Measurements from ENCODE around the gene SPEF1.

The SPEF1 gene

GRCh38 chr20:3813848-3814581 is 32.8 kb upstream of the SPEF1 start:
- TF ChIP-seq ZFX (IDR thresholded peaks at IDR 0.05): no peak
- no peak for TF ChIP-seq CTCF (conservative IDR thresholded peaks at IDR 0.05)
- H3K27ac ChIP-seq: peak overlapping the region; percentile 79; the same call in 1 of the 2 replicates

- peak overlapping the region; percentile 79 for H3K27ac ChIP-seq
- TF ChIP-seq CTCF (conservative IDR thresholded peaks at IDR 0.05): no peak
- TF ChIP-seq ZFX (IDR thresholded peaks at IDR 0.05): no peak
Observed at GRCh38 chr20:3812975-3813847, 32.0 kb upstream of the SPEF1 start.

GRCh38 chr20:3812259-3812681 is 31.0 kb upstream of the SPEF1 start:
- TF ChIP-seq ZFX (IDR thresholded peaks at IDR 0.05) (no peak), CTCF (conservative IDR thresholded peaks at IDR 0.05) (no peak)
- peak overlapping the region; percentile 79 for H3K27ac ChIP-seq

GRCh38 chr20:3811467-3812258 is 30.4 kb upstream of the SPEF1 start:
- H3K27ac ChIP-seq: peak overlapping the region; percentile 79
- TF ChIP-seq CTCF (conservative IDR thresholded peaks at IDR 0.05) (no peak), ZFX (IDR thresholded peaks at IDR 0.05) (no peak)

- peak overlapping the region; percentile 81 for H3K27ac ChIP-seq
Observed at GRCh38 chr20:3808544-3808943, 27.3 kb upstream of the SPEF1 start.

GRCh38 chr20:3804781-3805180 is 23.5 kb upstream of the SPEF1 start:
- no peak overlapping the region for H3K27ac ChIP-seq

More at GRCh38 chr20:3808544-3808943, 27.3 kb upstream of the SPEF1 start:
- TF ChIP-seq CTCF (conservative IDR thresholded peaks at IDR 0.05): no peak
- TF ChIP-seq ZFX (IDR thresholded peaks at IDR 0.05): no peak

More at GRCh38 chr20:3804781-3805180, 23.5 kb upstream of the SPEF1 start:
- TF ChIP-seq CTCF (conservative IDR thresholded peaks at IDR 0.05) (no peak), ZFX (IDR thresholded peaks at IDR 0.05) (no peak)
